Measurements from ENCODE around the gene CDHR3. TPM values are rescaled to one million over a fixed set of nuclear protein-coding genes. Genes with fewer than 3 reads are reported as not detected.

The CDHR3 gene
- total and polyA plus RNA-seq, 4 donors: 1.0 to 10.5 (median 1.8) TPM

GRCh38 chr7:105996860-105997737 lies 34.0 kb downstream of the CDHR3 start:
- Histone ChIP-seq H3K27ac (ENCODE audit: low read depth in 1 of 2, low read length in 2 of 2) (no peak overlapping the region), H3K9me3 (ENCODE audit: control insufficient read depth in 4 of 4, low read length in 3 of 4) (no peaks in the 10 kb centered on the region), H3K36me3 (ENCODE audit: control insufficient read depth in 4 of 4, insufficient read depth in 3 of 4, low read depth in 1 of 4, low read length in 3 of 4) (no peaks in the 10 kb centered on the region), H3K4me1 (ENCODE audit: control insufficient read depth in 4 of 4, insufficient read depth in 4 of 4, low read length in 3 of 4) (peaks cover 0 to 15% (median 12%) of the 10 kb centered on the region in 4 donors), H3K4me3 (ENCODE audit: low read depth in 1 of 3, low read length in 3 of 3) (no peak overlapping the region), H3K27me3 (ENCODE audit: control insufficient read depth in 4 of 4, insufficient read depth in 4 of 4, low read length in 3 of 4) (no peaks in the 10 kb centered on the region), H3K9ac (ENCODE audit: low read depth in 1 of 2, low read length in 2 of 2) (no peak overlapping the region)
- no peak for DNase-seq (ENCODE audit: low spot score)
- TF ChIP-seq HNF4A (conservative IDR thresholded peaks at IDR 0.05): peak; percentile 92 to 94
- TF ChIP-seq REST (IDR thresholded peaks at IDR 0.05): no peak
- peak; percentile 37 for TF ChIP-seq SP1 (IDR thresholded peaks at IDR 0.05)
- no peak for TF ChIP-seq CTCF (IDR thresholded peaks at IDR 0.05; ENCODE audit: low read depth, low read length, missing input control)
- TF ChIP-seq FOXA2 (IDR thresholded peaks at IDR 0.05): peak; percentile 30
- peak; percentile 34 to 46 for TF ChIP-seq JUND (IDR thresholded peaks at IDR 0.05)
- TF ChIP-seq TAF1 (conservative IDR thresholded peaks at IDR 0.05): no peak
- peak; percentile 42 for TF ChIP-seq YY1 (IDR thresholded peaks at IDR 0.05)
- TF ChIP-seq RXRA (IDR thresholded peaks at IDR 0.05): peak; percentile 63 to 64
- TF ChIP-seq FOXA1 (IDR thresholded peaks at IDR 0.05): no peak
- TF ChIP-seq RAD21 (IDR thresholded peaks at IDR 0.05): peak; percentile 30 to 40
- TF ChIP-seq MAX (IDR thresholded peaks at IDR 0.05): no peak
- TF ChIP-seq EGR1 (IDR thresholded peaks at IDR 0.05; ENCODE audit: low read depth in 2 of 2): no peak
- no peak for TF ChIP-seq ATF3 (IDR thresholded peaks at IDR 0.05)
- TF ChIP-seq NR2F2 (IDR thresholded peaks at IDR 0.05): no peak
- TF ChIP-seq HNF4G (IDR thresholded peaks at IDR 0.05): peak; percentile 77
- TF ChIP-seq ZBTB33 (IDR thresholded peaks at IDR 0.05): no peak
- no peak for TF ChIP-seq GABPA (IDR thresholded peaks at IDR 0.05 in 1 of 2, conservative IDR thresholded peaks at IDR 0.05 in 1 of 2)
- 52% methylated on average over 5 of the region's 5 CpGs for WGBS

Data from liver (tissue), 9 donors.